Stimulated activated CD8-positive, alpha-beta memory T cell treated with anti-CD3 and anti-CD28 coated beads, Interleukin-12 subunit alpha, Interleukin-12 subunit beta, amount 100 ng/mL, for 4 hours (primary cell): ENCODE measurements around the gene AGTR2.
"Not testable (repeated sequence)": the region's sequence is repeated elsewhere in the genome, so short reads cannot be mapped to it uniquely, and the experiment has no call there.

Experiments used
- DNase-seq: peaks from one replicate; pipeline ENCODE4 v3.0.0-alpha.2; 2020; ENCODE audit warnings: low read depth

The AGTR2 gene, protein sequence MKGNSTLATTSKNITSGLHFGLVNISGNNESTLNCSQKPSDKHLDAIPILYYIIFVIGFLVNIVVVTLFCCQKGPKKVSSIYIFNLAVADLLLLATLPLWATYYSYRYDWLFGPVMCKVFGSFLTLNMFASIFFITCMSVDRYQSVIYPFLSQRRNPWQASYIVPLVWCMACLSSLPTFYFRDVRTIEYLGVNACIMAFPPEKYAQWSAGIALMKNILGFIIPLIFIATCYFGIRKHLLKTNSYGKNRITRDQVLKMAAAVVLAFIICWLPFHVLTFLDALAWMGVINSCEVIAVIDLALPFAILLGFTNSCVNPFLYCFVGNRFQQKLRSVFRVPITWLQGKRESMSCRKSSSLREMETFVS

DNA sequence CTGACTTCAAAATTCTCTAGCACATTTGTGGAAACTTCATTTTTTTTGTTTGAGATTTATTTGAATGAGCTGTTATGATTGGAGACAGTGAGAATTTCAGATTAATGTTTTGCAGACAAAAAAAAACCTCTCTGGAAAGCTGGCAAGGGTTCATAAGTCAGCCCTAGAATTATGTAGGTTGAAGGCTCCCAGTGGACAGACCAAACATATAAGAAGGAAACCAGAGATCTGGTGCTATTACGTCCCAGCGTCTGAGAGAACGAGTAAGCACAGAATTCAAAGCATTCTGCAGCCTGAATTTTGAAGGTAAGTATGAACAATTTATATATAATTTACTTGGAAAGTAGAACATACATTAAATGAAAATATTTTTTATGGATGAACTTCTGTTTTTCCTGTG lies at the start of gene AGTR2:
Gene AGTR2 (plus strand): TSS at position 234 of the 400 bp plus-strand sequence. CDS start 1,537 bp downstream, outside the sequence.
- no peak for DNase-seq

DNA sequence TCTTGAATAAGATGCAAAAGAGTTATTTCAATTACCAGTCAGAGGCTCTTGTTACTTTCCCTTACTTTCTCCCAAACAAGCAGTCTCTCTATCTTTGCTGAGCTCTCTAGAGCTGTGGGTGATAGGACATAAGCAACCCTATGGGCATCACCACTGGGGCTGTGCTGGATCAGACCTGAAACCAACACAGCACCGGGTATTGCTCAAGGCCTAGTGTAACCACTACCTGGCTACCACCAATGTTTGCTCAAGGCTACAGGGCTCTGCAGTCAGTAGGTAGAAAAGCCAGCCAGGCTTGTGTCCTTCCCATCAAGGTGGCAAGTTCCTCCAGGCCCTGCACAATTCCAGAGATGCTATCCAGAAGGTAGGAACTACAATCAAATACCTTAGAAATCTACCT lies 35.3 kb upstream of the AGTR2 start:
- DNase-seq = no peak

DNA sequence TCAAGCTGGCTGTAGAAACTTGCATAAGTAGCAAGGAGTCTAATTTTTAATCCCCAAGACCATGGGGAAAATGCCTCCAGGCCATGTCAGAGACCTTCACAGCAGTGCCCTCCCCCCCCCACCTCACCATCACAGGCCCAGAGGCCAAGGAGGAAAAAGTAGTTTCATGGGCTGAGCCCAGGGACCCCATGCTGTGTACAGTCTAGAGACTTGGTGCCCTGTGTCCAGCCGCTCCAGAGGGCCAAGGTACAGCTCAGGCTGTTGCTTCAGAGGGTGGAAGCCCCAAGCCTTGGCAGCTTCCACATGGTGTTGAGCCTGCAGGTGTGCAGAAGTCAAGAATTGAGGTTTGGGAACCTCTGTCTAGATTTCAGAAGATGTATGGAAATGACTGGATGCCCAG lies 29.3 kb upstream of the AGTR2 start:
- not testable (repeated sequence) for DNase-seq

DNA sequence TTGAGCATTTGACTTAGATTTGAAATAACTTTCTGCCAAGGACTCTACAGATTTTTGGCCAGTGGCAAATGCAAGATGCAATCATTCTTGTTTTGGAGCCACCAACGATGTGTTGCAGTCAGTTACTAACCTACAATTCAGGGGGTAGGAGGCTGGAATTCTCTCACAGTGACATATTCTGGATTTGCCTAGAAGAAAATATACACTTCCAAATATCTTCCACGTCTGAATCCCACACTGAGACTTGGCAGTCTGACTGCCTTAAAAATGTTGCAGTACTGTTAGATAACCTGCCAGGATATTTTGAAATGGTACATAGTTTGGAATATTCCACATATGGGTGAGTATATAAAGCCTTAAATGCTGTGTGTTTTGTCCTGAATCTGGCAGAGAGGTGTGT lies 27.6 kb upstream of the AGTR2 start:
- no peak for DNase-seq

DNA sequence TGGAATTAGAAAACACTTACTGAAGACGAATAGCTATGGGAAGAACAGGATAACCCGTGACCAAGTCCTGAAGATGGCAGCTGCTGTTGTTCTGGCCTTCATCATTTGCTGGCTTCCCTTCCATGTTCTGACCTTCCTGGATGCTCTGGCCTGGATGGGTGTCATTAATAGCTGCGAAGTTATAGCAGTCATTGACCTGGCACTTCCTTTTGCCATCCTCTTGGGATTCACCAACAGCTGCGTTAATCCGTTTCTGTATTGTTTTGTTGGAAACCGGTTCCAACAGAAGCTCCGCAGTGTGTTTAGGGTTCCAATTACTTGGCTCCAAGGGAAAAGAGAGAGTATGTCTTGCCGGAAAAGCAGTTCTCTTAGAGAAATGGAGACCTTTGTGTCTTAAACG lies 2.4 kb downstream of the AGTR2 start:
- no peak for DNase-seq

DNA sequence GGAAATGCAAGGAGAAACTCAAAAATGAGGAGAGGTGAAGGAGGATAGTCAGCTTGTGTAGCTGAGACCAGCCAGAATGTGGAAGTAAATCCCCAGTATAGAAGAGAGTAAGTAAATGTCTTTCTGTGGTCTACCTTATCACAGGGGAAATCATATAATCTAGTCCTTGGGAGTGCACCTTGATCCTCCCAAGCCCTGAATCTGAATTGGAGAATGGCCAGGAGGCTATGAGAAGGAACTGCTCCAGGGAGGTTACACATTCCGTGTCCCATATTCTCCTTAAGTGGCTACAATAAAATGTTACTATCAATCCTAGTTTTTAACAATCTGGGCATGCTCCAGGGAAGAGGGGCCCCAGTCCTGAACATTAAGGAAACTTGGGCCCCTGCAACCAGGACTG lies 10.8 kb downstream of the AGTR2 start:
- no peak for DNase-seq

DNA sequence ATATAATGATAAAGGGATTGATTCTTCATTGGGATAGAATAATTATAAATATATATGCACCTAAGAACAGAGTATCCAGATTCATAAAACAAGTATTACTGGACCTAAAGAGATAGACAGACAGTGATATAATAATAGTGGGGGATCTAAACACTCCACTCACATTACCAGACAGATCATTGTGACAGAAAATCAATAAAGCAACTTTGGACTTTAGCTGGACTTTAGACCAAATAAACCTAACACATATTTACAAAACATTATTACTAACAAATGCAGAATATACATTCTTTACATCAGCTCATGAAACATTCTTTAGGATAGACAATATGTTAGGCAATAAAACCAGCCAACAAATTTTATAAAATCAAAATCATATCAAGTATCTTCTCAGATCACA lies 14.6 kb downstream of the AGTR2 start:
- DNase-seq = no peak

DNA sequence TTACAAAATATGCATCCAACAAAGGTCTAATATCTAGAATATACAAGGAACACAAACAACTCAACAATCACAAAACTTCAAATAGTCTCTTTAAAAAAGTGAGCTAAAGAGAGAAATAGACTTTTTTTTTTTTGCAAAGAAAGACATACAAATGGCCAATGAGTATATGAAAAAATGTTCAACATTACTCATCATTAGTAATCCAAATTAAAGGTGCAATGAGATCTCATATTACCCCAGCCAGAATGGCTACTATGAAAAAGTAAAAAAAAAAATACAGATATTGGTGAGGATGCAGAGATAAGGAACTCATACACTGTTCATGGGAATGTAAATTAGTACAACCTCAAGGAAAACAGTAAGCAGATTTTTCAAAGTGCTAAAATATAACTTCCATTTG lies 24.1 kb downstream of the AGTR2 start:
- DNase-seq = no peak

DNA sequence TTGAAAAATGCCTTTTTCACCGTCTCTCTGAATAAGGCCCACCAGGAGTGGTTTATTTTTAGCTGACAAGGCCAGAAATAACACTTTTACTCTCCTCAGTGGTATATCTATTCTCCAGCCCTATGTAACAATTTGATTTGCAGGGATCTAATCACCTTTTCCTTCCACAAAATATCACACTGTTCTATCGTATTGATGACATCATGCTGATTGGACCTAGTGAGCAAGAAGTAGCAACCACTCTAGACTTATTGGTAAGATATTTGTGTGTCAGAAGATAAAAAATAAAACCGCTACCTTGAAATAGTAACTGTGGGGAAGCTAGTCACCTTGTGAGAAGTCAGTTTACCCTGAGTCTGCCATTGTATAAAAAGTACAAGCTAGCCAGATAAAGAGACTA lies 27.7 kb downstream of the AGTR2 start:
- DNase-seq = no peak

DNA sequence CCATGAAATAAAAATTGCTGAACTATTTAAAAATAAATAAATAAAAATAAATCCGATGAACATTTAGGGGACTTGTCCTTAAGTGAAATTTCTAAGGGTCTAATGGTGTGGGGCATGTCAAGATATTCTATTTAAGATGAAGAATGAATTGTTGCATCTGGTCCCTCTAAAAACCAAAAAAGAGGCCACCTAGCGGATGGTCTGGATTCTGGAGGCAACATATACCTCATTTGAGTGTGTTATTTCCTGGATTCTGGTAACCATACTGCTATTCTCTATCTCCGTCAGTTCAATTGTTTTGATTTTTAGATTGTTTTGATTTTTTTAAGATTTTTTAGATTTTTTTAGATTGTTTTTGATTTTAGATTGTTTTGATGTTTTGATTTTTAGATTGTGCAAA lies 28.3 kb downstream of the AGTR2 start:
- no peak for DNase-seq

DNA sequence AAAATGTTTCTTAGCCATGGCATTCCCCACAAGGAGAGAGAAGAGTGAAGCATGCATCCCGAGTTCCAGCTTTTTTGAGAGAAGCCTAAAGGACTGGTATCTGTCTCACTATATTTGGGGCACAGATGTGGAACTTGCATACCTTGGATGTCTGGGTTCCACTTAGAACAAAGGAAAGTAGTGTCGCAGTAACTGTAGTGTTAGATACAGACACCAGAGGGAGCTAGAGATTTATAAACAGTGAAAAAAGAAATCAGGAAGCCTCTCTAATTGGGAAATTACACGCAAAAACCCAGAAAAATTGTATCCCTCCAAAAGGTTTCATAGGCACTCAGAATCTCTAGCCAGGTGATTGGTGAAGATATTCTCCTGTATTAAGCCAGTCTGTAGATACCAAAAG lies 34.4 kb downstream of the AGTR2 start:
- DNase-seq = no peak

DNA sequence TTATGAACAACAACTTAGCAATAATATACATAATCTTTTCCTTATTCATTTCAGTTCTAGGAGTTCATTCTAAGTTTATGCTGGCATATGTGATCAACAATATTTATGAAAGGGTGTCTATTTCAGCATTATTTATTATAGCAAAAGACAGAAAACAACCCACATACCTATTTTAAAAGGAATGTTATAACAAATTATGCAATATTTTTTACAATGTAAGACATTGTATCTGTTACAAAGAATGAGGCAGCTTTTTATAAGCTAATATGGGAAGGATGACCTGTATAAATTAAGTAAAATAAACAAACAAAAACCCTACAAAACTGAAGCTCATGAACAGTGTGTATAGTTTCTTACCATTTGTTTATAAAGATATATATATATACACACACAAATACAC lies 42.7 kb downstream of the AGTR2 start:
- no peak for DNase-seq

DNA sequence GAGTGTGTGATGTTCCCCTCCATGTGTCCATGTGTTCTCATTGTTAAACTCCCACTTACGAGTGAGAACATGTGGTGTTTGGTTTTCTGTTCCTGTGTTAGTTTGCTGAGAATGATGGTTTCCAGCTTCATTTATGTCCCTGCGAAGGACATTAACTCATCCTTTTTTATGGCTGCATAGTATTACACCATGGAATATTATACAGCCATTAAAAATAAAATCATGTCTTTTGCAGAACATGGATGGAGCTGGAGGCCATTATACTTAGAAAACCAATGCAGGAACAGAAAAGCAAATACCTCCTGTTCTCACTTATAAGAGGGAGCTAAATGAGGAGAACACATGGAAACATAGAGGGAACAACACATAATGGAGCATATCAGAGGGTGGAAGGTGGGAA lies 46.5 kb downstream of the AGTR2 start:
- DNase-seq = not testable (repeated sequence)
